NCI-H1092 (cell line): ENCODE data around the gene SIGLEC9.

Experiments
- DNase-seq: peaks from one replicate; lab custom pipeline; 2025; lab: John Stamatoyannopoulos, UW

Gene SIGLEC9

DNA sequence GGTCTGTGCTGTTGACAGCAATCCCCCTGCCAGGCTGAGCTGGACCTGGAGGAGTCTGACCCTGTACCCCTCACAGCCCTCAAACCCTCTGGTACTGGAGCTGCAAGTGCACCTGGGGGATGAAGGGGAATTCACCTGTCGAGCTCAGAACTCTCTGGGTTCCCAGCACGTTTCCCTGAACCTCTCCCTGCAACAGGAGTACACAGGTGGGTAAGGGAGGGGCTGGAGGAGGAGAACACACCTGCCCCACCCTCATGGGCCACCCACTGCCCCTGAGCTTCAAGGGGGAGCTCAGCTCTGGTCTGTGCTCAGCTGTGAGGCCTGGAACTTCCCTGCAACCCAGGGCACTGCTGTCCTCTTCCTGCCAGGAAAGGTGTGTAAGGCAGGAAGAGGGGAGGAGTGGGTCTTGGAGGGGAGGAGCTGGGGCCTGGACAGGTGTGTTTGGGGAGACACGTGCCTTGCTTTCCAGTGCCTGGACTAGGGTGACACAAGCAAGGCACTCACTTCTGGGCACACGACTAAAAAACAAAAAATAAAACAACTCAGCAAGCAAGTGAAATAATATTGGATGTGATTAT lies 21.3 kb downstream of the SIGLEC9 start:
- DNase-seq: no peak

DNA sequence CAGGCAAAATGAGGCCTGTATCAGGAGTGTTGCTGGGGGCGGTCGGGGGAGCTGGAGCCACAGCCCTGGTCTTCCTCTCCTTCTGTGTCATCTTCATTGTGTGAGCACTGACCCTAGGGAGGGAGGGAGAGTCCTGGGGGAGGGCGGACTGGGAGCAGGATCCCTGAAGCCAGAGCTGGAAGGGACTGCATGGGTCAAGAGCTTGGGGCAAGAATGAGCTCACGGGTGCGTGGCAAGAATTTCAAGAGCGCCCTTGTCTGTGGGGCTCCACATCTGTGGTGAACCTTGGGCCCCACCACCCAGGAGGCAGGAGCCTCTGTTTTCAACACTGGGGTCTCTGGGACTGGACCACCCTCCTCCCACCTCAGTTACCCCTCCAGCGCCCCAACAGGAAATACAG lies 22.0 kb downstream of the SIGLEC9 start:
- no peak for DNase-seq

DNA sequence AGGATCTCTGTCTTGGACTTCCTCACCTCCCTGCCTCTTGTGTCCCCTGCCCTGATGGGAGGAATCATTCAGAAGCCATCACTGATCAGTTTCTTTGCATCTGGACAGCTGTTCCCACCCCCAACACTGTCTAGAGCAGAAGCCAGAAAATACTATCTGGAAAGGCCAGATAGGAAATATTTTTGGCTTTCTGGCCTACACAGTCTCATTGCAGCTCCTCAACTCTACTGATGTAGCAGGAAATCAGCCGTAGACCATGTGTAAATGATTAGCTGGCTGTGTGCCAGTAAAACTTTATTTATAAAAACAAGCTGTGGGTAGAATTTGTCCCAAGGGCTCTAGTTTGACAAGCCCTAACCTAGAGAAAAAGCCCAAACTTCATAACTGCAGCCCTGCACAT lies 23.0 kb downstream of the SIGLEC9 start:
- no peak for DNase-seq

DNA sequence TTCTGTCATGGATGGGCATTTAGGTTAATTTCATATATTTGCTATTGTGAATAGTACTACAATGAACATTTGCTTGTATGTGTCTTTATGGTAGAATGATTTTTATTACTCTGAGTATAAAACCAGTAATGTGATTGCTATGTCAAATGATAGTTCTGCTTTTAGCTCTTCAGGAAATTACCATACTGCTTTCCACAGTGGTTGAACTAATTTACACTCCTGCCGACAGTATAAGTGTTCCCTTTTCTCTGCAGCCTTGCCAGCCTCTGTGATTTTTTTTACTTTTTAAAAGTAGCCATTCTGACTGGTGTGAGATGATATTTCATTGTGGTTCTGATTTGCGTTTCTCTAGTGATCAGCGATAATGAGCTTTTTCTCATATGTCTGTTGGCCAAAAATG lies 23.9 kb downstream of the SIGLEC9 start:
- no peak for DNase-seq

DNA sequence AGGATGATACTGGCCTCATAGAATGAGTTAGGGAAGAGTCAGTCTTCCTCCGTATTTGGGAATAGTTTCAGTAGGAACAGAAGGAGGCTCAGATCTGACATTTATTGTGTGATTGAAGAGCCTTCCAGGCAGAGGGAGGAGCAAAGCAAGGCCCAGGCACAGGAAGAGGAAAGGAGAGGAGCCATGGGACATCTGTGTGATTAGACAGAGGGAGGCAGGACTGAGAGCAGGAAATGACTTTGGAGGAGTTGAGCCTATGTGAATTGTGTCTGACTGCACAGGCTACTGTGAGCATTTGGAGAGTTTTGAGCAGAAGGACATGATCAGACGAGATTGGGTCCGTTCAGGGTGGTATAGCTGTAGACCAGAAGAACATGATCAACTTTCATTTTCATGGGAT lies 25.9 kb downstream of the SIGLEC9 start:
- DNase-seq: no peak

DNA sequence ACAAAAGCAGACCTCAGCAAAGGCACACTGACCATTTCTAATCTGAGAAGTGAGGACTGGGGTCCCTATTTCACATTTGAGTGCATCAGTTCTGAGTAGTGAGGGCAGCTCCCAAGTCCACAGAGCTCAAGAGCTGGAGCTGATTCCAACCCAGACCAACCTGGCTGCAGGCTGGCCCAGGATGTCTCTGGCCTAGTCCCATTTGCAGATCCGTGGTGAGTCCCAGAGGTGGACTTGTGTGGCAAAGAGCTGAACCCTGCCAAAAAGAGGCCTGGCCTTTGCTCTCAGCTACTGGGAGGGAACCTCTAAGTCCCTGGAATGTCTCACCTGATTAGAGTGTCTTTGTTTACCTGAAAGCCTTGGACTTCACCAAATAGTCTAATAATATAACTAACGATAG lies 32.0 kb downstream of the SIGLEC9 start:
- no peak for DNase-seq

DNA sequence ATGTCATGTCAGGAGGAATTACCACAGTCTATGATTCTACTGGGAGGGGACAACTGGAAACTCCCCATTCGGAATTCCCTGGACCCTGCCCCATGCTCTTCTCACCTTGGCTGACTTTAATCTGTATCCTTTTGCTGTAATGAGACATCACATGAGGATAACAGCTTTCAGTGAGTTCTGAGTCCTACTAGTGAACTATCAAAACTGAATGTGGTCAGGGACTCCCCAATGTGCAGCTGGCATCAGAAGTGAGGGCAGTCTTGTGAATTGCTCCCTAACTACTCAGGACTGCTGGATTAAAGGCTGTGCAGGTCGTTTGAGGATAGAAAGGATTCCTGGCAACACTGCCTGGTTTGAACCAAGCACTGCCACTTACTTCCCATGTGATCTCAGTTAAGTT lies 32.6 kb downstream of the SIGLEC9 start:
- DNase-seq: no peak

DNA sequence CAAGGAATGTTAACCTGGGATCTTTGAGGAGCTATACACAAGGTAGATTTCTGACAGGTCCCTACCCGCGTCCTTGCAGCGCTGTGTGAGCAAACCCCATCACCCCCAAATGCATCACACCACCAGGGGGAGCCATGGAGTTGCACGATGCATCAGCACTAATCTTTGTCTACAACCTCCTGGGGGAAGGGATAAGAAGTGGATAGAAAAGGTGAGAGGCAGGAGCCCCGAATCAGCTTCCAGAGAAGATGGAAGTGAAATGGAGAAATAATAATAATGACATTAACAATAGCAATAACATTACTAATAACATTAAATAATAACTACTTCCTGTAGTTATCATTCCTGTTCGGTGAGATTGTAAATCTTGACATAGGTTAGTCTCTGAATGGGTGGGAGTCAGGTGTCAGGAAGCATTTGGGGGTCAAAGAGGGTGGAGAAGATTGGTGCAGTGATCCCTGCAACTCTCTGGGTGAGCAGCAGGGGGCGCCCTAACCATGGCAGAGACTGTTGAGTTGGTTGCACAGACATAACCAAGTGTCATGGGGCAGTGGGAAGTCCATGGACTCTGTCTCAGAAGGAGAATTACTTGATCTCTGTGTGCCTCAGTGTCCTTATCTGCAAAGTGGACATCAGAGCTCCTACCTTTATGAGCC lies 33.9 kb downstream of the SIGLEC9 start:
- DNase-seq: no peak

DNA sequence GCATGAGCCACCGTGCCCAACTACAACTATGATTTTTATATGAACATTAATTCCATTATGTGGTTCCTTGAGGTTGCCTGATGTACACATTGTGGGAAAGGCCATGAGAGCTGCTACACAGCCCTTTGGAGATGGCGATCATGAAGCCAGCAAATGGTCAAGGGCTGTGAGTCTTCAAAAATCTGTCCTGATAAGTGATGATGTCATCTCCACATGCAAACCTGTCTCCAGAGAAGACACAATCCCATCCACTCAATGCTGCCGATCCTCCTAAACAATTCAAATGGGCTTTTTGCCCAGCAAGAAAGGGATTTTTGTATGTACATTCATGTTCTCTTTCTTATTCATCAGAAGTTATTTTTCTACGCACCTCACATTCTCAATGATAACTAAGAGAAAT lies 35.0 kb downstream of the SIGLEC9 start:
- no peak for DNase-seq

DNA sequence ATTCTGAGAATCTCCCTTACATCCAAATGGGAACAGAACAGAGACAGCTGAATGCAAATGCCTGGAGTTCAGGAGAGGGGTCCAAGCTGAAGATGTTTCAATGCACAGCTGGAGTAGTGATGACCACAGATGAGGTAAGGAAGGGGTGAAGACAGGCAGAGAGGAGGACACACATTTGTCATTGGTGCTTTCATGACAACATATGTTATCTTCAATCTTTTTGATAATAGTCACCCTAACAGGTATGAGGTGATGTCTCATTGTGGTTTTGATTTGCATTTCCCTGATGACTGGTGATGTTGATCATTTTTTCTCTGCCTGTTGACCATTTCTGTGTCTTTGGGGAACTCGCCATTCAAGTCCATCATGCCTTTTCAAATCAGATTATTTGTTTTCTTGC lies 36.6 kb downstream of the SIGLEC9 start:
- no peak for DNase-seq

DNA sequence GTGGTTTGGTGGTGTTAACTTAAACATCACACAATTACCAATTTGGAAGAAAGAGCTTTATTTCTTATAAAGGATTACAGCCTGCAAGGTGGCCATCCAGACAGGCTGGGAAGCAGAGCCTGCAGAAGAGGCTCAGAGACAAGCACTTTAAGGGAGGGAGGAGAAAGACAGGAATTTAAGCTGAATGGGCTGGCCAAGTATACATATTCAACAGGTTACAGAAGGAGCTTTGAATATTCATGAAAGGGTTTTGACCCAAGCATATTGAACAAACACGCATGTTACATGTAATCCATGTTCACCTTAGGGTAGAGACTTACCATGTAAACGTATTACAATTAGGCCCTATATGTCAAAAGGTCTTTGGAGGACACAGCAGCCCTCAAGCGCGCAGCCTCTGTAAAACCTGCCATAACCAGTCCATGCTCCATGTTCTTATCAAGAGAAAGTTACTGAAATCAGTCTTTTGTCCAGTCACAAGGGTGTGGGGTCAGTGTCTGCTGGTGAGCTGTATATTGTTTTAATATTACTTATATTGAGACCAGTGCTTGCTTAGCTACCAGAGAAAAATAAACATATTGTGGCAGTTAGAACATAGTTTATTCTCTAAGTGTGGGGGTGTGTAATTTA lies 37.3 kb downstream of the SIGLEC9 start:
- DNase-seq: no peak

DNA sequence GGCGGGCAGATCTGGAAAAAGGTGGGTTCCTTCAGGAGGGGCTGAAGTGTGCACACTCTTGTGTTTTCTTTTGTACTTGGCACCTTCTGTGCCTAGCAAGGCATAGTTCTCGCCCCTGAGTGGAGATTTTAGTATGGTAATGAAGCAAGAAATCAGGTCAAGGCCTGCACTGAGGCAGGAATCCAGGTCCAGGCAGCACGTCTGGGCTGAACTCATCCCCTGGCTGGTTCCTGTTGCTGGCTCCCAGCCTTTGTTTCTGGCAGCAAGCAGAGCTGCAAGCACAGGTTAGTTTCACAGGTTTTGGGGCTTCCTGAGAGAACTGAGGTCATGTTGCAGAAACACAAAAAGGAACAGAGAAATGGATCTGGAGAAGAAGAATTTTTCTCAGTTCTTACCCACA lies 38.6 kb downstream of the SIGLEC9 start:
- DNase-seq: no peak

DNA sequence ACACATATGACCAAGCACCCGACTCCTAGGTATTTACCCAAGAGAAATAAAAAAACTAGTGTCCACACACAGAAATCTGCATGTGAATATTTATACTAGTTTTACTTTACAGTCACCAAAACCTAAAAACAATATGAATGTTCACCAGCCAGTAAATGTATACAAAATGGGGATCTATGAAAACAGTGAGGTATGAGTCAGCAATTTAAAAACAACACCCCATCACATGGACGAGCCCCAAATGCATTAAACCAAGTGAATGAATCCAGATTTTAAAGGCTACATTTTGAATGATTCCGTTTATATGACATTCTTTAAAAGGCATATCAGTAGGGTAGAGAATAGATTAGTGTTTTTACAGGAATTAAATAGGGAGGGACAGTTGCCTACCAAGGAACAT lies 39.5 kb downstream of the SIGLEC9 start:
- no peak for DNase-seq

DNA sequence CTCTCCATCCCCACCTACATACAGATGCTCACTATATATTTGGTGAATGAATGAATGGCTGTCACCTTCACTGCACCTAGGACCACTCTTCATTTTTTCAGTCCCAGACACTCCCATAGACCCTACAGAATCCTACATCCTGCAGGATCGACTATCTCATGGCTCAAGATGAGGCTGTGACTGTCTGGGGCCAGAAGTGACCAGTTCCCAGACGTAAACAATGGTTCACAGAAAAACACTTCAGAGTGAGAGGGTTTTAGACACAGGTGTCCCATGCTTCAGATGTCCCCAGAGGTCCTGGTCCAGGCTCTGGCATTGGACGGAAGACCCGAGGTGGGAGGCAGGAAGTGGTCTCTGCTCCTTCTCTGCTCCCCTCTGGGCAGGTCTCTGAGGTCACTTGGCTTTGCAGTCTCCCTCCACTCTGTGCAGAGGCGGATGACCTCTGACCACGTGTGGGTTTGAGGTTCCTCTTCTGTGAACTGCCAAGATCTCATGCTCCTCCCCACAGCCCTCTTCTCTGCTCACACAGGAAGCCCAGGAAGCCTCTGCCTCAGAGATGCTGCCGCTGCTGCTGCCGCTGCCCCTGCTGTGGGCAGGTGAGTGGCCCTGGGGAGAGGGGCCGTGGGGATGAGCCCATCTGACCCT lies 42.3 kb downstream of the SIGLEC9 start:
- no peak for DNase-seq

DNA sequence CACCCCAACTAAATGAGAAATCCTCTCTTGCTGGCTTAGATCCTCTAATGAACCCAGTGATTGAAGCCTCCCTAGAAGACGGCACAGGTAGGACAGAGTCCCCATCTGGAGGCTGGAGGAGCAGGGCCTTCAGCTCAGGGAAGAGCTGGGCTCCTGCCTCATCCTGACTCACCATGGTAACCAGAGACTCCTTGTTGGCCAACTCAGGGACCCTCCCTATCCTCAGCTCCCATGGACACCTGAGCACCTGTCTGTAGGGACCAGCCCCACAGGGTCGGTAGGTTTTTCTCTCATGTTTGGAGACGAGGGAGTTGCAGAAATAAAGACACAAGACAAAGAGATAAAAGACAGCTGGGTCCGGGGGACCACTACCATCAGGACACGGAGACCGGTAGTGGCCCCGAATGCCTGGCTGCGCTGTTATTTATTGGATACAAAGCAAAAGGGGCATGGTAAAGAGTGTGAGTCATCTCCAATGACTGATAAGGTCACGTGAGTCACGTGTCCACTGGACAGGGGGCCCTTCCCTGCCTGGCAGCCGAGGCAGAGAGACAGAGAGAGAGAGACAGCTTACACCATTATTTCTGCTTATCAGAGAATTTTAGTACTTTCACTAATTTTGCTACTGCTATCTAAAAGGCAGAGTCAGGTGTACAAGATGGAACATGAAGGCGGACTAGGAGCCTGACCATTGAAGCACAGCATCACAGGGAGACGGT lies 44.0 kb downstream of the SIGLEC9 start:
- no peak for DNase-seq

DNA sequence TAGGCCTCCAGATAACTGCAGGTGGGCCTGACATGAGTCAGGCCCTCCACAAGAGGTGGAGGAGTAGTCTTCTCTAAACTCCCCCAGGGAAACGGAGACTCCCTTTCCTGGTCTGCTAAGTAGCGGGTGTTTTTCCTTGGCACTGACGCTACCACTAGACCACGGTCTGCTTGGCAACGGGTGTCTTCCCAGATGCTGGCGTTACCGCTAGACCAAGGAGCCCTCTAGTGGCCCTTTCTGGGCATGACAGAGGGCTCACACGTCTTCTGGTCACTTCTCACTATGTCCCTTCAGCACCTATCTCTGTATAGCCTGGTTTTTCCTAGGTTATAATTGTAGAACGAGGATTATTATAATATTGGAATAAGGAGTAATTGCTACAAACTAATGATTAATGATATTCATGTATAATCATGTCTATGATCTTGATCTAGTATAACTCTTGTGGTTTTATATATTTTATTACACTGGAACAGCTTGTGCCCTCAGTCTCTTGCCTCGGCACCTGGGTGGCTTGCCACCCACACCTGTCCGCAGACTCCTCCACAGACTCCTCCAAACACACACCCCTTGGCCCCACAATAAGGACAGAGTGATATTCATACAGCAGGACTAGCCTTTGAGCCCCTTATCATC lies 44.7 kb downstream of the SIGLEC9 start:
- peak; percentile 2 for DNase-seq

DNA sequence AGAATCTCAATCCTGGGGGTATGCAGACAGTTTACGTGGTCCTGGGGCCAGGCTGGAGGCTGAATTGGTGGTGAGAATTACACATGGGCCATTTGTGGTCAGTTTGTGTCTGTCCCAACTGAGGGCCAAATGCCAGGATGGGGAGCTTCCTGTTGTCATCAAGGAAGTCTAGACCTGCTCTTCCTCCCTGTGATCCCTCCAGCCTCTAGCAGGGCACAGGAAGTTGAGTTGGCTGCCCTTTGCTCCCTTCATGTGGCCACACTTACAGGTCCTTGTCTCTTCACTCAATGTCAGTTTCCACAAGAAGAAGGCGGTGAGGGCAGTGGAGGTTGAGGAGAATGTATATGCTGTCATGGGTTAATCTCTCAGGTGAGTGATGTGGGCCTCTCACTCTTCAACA lies 47.5 kb downstream of the SIGLEC9 start:
- no peak for DNase-seq

DNA sequence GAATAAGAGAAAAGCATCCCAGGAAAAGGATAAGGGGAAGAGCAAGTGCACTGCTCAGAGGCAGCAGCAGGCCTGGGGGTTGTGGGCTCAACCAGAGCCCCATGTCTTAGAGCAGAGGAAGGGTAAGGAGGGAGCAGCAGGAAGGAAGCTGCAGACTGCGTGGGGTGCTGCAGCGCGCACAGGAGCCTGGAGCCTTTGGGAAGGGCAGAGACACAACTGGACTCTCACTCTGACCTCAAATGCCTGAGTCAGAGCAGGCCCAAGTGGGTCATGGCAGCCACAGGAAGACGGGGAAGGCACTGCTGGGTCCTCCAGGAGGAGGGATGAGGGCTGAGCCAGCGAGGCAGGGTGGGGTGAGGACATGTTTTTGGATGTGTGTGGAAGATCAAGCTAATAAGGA lies 49.0 kb downstream of the SIGLEC9 start:
- DNase-seq: no peak

DNA sequence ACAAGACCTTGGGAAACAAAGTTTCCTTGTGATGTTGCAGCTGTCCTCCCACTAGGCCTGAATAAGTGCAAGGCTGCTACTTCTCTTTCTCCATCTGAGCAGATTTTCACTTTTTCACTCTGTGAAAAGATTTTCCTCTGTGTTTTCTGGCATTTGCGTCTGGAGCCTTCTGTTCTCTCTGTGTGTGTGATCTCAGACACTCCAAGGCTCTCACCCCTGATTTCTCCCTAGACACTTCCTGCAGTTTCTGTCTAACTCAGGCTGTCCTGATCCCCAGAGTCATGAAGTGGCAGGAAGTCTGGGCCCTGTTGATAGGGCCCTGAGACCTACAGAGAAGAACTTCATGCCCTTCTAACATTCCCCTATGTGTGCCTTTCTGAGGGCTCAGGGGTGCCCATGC lies 54.5 kb downstream of the SIGLEC9 start:
- no peak for DNase-seq
